ENCODE measurements around the gene LSM2.

DNA sequence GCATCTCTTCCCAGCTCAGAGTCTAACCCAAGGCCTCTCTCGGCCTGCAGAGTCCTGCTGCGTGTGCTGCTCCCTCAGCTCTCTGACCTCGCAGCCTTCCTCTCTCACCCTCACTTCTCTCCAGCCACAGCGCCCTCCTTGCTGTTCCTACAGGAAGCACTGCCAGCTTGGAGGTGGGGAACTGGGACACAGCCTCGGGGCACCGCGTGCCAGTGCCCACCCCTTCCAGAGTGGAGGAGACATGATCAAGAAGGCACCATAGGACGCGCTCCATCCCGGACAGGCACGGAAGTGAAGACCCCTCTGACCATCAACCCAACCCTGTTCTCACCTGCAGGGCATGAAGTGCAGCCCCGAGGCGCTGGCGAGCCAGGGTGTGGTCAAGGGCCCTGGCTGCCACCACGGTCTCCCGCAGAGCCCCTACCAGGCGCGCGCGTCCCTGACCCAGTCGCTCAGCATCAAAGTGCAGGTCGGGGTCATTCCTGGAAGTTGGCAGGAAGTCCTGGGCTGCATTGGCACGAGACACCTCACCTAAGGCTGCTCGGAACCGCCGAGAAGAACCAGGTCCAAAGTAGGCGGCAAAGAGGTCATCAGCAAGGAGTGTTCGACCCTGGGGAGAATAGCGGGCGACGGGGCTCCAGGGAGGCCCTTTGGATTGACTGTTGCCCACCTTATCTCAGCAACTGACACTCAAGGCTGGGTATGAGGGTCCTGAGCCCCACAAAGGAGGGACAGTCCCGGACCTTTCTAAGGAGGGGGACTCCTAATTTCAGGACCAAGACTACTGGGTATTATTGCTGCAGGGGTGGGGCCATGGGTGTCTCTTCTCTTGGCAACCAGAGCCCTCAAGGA, 30.9 kb downstream of the LSM2 start:
- TF ChIP-seq, protein P1, sequence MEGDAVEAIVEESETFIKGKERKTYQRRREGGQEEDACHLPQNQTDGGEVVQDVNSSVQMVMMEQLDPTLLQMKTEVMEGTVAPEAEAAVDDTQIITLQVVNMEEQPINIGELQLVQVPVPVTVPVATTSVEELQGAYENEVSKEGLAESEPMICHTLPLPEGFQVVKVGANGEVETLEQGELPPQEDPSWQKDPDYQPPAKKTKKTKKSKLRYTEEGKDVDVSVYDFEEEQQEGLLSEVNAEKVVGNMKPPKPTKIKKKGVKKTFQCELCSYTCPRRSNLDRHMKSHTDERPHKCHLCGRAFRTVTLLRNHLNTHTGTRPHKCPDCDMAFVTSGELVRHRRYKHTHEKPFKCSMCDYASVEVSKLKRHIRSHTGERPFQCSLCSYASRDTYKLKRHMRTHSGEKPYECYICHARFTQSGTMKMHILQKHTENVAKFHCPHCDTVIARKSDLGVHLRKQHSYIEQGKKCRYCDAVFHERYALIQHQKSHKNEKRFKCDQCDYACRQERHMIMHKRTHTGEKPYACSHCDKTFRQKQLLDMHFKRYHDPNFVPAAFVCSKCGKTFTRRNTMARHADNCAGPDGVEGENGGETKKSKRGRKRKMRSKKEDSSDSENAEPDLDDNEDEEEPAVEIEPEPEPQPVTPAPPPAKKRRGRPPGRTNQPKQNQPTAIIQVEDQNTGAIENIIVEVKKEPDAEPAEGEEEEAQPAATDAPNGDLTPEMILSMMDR (IDR thresholded peaks at IDR 0.05), result no peak
- no peak for TF ChIP-seq POLR2AphosphoS5 (IDR thresholded peaks at IDR 0.05)

Data from upper lobe of left lung (tissue), 4 donors.